ENCODE results near the gene PSME1.

The PSME1 gene

GRCh38 chr14:24184104-24184970, 48.3 kb downstream of the PSME1 start:
- 97 to 98% methylated on average over 11 to 19 of the region's 19 CpGs for WGBS, 2 experiments (ENCODE audit: insufficient coverage in 2 of 2)
- Histone ChIP-seq H3K9me3 (ENCODE audit: control insufficient read depth, low read length) (no peaks in the 10 kb centered on the region), H3K4me1 (ENCODE audit: control insufficient read depth, insufficient read depth, low read length, poor library complexity, severe bottlenecking) (peaks cover 8% of the 10 kb centered on the region), H3K4me3 (ENCODE audit: extremely low read depth, insufficient read depth, low read length, poor library complexity, severe bottlenecking) (no peak overlapping the region), H3K36me3 (ENCODE audit: control insufficient read depth, insufficient read depth, low read length) (peaks cover 73% of the 10 kb centered on the region), H3K27ac (ENCODE audit: low read depth, low read length, severe bottlenecking) (no peak overlapping the region)

DNA sequence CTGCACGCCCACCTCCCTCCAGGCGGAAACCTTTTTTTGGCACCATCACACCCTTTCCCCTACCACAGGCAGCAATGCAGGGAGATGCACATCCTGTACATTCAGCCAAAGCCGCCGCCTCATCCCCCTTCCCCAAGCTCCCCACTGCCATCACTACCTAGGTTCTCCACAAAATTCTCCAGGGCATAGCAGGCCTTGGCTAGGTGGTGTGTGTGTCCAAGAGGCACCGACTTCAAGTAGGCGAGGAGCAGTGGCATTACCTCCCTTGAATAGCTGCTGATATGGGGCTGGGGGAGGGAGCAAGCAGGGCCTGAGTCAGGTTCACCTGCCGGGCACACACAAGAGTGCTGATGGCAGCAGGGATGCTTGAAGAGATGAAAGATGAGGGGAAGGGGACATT, 49.0 kb downstream of the PSME1 start:
- Histone ChIP-seq H3K9me3 (ENCODE audit: control insufficient read depth, low read length) (no peaks in the 10 kb centered on the region), H3K4me3 (ENCODE audit: extremely low read depth, insufficient read depth, low read length, poor library complexity, severe bottlenecking) (no peak overlapping the region), H3K36me3 (ENCODE audit: control insufficient read depth, insufficient read depth, low read length) (peaks cover 66% of the 10 kb centered on the region), H3K4me1 (ENCODE audit: control insufficient read depth, insufficient read depth, low read length, poor library complexity, severe bottlenecking) (peaks cover 8% of the 10 kb centered on the region), H3K27ac (ENCODE audit: low read depth, low read length, severe bottlenecking) (no peak overlapping the region)
- whole genome bisulfite sequencing, 2 experiments (ENCODE audit: insufficient coverage in 2 of 2): 96% methylated on average over 5 of the region's 7 CpGs

DNA sequence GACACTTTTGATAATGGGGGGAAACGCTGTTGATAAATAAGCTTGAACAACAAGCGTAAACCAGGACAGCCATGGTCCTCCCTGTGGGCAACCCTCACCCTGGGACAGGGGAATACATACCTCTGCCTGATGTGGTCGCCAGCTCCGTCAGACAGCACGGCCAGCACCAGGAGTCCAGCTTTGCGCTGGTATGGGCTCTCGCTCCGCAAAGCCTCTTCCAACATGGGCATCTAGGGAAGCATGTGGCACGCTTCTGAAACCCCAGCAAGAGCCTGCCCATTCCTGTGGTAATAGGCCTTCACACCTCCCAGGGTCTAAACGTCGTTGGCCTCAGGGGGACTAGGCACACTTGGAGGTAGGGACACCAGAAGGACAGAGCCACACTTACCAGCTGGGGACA, 49.7 kb downstream of the PSME1 start:
- H3K4me3 ChIP-seq (ENCODE audit: extremely low read depth, insufficient read depth, low read length, poor library complexity, severe bottlenecking): no peak overlapping the region
- peaks cover 8% of the 10 kb centered on the region for H3K4me1 ChIP-seq (ENCODE audit: control insufficient read depth, insufficient read depth, low read length, poor library complexity, severe bottlenecking)
- peaks cover 65% of the 10 kb centered on the region for H3K36me3 ChIP-seq (ENCODE audit: control insufficient read depth, insufficient read depth, low read length)
- H3K27ac ChIP-seq (ENCODE audit: low read depth, low read length, severe bottlenecking): no peak overlapping the region
- 95 to 96% methylated on average over 10 to 11 of the region's 11 CpGs for WGBS, 2 experiments (ENCODE audit: insufficient coverage in 2 of 2)
- H3K9me3 ChIP-seq (ENCODE audit: control insufficient read depth, low read length): no peaks in the 10 kb centered on the region

DNA sequence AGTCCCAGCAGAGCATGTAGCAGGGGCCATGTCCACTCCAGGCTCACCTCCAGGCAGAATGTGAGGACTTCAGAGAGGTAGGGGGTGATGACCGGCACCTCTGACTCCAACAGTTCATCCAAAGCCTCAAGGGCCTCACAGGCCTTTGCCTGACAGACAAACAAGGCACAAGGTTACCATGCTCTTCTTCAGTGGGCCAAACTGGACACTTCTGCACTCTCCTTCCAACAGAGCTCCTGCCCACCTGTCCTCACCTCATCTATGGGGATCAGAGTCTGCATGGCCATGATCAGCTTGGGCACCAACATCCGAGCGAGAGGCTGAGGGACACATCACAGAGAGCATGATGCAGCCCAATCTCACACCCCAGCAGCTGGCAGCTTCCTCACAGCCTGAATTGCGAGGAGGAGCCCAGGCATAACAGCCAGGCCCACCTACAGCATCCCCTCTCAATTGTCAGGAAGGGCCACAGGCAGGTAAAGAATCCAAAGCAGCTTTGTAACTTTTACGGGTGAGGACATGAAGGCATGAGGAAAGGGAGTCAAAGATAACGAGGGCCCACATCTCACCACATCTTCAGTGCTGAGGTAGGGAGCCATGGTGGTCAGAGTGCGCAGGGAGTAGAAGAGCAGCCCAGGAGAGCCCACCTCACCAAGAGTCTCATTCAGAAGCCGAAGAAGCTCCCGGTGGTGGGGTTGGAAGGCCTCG, 51.0 kb downstream of the PSME1 start:
- H3K9me3 ChIP-seq (ENCODE audit: control insufficient read depth, low read length): no peaks in the 10 kb centered on the region
- no peak overlapping the region for H3K27ac ChIP-seq (ENCODE audit: low read depth, low read length, severe bottlenecking)
- peaks cover 8% of the 10 kb centered on the region for H3K4me1 ChIP-seq (ENCODE audit: control insufficient read depth, insufficient read depth, low read length, poor library complexity, severe bottlenecking)
- H3K4me3 ChIP-seq (ENCODE audit: extremely low read depth, insufficient read depth, low read length, poor library complexity, severe bottlenecking): peak overlapping the region; percentile 67
- H3K36me3 ChIP-seq (ENCODE audit: control insufficient read depth, insufficient read depth, low read length): peaks cover 68% of the 10 kb centered on the region
- 100% methylated on average over 4 to 7 of the region's 10 CpGs for WGBS, 2 experiments (ENCODE audit: insufficient coverage in 2 of 2)

- 83% methylated on average over 1 of the region's 2 CpGs; no CpG with 5 or more reads in 1 of the 2 experiments for WGBS, 2 experiments (ENCODE audit: insufficient coverage in 2 of 2)
- peaks cover 69% of the 10 kb centered on the region for H3K36me3 ChIP-seq (ENCODE audit: control insufficient read depth, insufficient read depth, low read length)
These were observed 51.5 kb downstream of the PSME1 start for GRCh38 chr14:24187539-24187915.

More at GRCh38 chr14:24187539-24187915, 51.5 kb downstream of the PSME1 start:
- Histone ChIP-seq H3K27ac (ENCODE audit: low read depth, low read length, severe bottlenecking) (no peak overlapping the region), H3K4me1 (ENCODE audit: control insufficient read depth, insufficient read depth, low read length, poor library complexity, severe bottlenecking) (peaks cover 8% of the 10 kb centered on the region), H3K4me3 (ENCODE audit: extremely low read depth, insufficient read depth, low read length, poor library complexity, severe bottlenecking) (peak overlapping the region; percentile 67), H3K9me3 (ENCODE audit: control insufficient read depth, low read length) (no peaks in the 10 kb centered on the region)
